Fibroblast of mammary gland (primary cell): Measurements from ENCODE around the gene RNF11.

Experiments
- DNase-seq: peaks from one replicate; pipeline ENCODE4 v3.0.0-alpha.2; 2010; ENCODE audit warnings: low read depth
- H3K4me3 ChIP-seq: 2 replicates; pipeline ENCODE4 v1.5.1; 2011; ENCODE audit warnings: low read depth, mild to moderate bottlenecking, low read length, moderate library complexity; ENCODE audit not compliant: control insufficient read depth
- TF ChIP-seq, protein P1 (sequence below): conservative IDR thresholded peaks from 2 replicates; pipeline ENCODE4 v1.5.1; 2011; ENCODE audit warnings: low read depth, low read length, inconsistent platforms; ENCODE audit not compliant: control insufficient read depth, insufficient read depth

RNF11 gene

DNA sequence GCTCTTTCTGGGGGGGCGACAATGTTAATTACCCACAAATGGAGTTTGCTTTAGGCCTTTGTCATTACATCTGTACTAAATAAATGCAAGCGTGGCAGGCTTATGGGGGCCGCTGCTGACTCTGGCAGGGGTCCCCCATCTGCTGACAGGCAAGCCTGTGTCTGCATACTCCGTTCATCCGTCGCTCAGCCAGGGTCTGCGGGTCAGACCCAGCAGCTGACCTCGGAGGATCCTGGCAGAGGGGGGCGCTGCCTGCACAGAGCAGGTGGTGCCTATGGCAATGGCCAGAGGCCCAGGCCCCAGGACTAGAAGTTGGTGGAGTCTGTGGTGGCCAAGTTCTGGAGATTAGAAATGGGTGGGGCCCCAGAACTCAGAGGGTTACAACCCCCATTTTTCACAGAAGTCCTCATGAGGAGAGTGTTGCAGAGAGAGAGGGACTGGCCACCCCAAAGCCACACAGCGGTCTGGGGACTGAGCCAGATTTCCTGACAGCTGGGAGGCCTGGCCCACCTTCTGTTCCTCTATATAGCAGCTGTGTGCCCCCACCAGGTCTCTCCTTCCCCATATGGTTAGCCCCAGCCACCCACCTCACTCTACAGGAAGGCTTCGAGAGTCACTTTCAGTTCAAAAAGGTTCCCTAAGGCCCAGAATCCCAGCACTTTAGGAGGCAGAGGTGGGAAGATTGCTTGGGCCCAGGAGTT lies 63.3 kb downstream of the RNF11 start:
- TF ChIP-seq, protein P1, sequence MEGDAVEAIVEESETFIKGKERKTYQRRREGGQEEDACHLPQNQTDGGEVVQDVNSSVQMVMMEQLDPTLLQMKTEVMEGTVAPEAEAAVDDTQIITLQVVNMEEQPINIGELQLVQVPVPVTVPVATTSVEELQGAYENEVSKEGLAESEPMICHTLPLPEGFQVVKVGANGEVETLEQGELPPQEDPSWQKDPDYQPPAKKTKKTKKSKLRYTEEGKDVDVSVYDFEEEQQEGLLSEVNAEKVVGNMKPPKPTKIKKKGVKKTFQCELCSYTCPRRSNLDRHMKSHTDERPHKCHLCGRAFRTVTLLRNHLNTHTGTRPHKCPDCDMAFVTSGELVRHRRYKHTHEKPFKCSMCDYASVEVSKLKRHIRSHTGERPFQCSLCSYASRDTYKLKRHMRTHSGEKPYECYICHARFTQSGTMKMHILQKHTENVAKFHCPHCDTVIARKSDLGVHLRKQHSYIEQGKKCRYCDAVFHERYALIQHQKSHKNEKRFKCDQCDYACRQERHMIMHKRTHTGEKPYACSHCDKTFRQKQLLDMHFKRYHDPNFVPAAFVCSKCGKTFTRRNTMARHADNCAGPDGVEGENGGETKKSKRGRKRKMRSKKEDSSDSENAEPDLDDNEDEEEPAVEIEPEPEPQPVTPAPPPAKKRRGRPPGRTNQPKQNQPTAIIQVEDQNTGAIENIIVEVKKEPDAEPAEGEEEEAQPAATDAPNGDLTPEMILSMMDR = no peak
- DNase-seq = no peak

DNA sequence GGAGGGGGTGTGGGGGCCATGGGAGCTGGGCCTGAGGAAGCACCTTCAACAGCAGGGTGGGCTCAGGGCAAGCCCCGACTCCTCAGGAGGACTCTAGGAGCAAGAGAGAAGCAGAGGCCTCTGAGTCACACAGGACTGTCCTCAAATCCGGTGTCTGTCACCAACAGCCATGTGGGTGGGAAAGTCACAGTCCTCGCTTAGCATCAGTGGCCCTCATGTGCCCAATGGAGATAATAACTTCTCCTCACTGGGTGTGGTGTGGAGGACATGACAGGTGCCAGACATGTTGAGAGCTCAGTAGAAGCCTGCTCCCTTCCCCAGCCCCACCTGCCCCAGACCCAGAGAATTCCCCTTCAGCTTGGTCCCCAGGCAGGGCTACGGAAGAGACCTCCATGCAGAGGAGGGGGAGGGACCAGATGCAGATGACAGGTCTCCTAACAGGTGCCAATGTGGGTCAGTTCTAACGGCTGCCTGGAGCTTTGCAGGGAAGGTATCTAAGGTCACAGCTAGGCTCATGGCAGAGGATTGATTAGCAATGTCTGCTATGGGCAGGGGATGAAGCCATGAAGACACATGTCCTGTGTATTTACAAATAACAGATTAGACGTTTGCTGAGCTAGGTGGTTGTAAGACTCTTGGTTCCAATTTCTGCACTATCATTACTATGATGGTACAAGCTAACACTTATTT lies 64.1 kb downstream of the RNF11 start:
- DNase-seq = no peak
- H3K4me3 ChIP-seq = no peak overlapping the region
- TF ChIP-seq, protein P1 = no peak

More for the DNA sequence above, 63.3 kb downstream of the RNF11 start:
- no peak overlapping the region for H3K4me3 ChIP-seq

DNA sequence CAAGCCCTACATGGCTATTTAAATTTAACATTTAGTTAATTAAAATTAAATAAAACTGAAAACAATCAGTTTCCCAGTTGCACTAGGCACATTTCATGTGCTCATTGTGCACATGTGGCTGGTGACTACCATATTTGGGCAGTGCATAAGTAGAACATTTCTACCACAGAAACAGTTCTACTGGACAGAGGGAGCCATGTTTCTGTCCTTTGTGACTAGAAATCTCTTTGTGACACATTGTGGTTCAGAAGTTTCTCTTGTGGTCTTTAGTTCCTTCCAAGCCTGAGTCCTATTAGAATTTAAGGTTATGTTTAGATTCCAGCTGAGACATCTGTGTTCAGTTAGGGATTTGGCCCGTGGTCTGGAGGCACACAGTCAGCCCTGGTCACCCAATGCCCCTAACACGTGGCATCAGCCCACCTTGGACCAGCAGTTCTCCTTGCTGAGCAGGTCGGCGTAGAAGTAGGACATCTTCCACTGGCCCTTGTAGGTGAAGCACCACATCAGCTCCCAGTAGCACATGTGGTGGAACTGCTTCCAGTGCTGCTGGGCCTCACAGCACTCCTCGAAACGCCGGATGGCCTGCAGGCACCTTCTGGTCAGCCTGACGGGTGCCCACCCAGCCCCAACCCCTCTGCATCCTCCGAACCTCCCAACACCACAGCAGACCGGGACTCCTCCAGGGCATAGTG lies 65.2 kb downstream of the RNF11 start:
- TF ChIP-seq, protein P1 = no peak
- H3K4me3 ChIP-seq = no peak overlapping the region
- DNase-seq = peak; percentile 14

DNA sequence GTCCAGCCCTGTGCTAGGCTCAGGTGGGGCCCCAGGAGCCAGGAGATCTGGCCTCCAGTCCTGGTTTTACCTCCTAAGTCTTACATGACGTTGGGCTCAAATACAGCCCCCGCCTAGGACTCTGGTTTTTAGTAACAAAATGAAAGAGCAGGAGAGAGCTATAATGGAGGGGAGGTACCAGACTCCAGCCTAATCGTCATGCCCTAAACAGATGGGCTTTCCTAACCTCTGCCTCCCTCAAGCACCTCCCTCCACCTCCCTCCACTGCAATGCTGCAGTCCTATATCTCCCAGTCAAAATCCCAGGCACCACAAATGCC lies 65.7 kb downstream of the RNF11 start:
- TF ChIP-seq, protein P1 = no peak
- H3K4me3 ChIP-seq = no peak overlapping the region
- no peak for DNase-seq

DNA sequence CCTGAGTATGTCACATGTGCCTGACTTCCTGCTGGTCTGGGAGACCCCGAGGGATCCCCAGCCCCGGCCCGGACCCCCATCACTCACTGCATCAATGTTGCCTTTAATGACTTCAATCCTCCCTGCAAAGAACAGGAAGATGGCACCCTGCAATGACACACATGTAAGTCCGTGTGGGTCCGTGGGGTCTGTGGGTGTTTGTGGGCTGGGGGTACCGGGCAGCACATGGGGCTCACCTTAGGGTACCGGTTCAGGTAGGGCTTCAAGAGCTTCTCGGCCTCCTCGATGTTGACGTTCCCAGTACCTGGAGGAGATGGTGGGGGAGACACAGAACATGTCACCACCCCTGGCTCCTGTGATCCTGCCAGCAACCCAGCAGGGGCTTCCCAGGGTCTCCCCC lies 66.2 kb downstream of the RNF11 start:
- no peak for DNase-seq
- H3K4me3 ChIP-seq = no peak overlapping the region
- TF ChIP-seq, protein P1 = no peak

DNA sequence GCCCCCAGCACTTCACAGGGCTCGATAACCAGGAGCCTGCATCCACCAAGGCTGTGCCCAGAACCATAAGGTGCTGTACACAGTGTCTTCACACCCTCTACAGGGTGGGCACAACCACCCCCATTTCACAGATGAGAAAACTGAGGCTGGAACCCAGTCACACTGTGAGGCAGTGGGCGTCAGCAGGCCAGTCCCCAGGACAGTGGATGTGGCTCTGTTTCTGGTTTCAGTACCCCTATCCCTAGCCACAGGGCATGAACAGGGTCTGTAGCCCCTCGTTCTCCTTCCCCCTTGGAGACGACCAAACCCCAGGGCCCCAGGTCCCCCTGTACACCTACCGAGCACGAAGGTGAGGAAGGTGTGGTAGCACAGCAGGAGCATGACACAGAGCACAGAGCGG lies 66.7 kb downstream of the RNF11 start:
- TF ChIP-seq, protein P1 = no peak
- no peak for DNase-seq

More for the DNA sequence above, 66.7 kb downstream of the RNF11 start:
- no peak overlapping the region for H3K4me3 ChIP-seq
